Osteoblast (primary cell): ENCODE results near the gene TSPAN11. TPM values are rescaled to one million over a fixed set of nuclear protein-coding genes. Genes with fewer than 3 reads are reported as not detected.

Experiments used
- DNase-seq: peaks from one replicate; pipeline ENCODE4 v3.0.0; 2011; ENCODE audit warnings: low spot score, mixed read lengths; ENCODE audit not compliant: insufficient read length; ENCODE audit errors: missing footprints
- H2AFZ ChIP-seq: 2 replicates; pipeline ENCODE4 v1.6.0; 2011; ENCODE audit warnings: mild to moderate bottlenecking, low read length
- H3K27ac ChIP-seq: 2 replicates; pipeline ENCODE4 v1.5.1; 2011; ENCODE audit warnings: mild to moderate bottlenecking, low read depth, low read length, moderate library complexity
- H3K27me3 ChIP-seq: 2 replicates; pipeline ENCODE4 v1.6.0; 2012; ENCODE audit warnings: mild to moderate bottlenecking, control low read depth, inconsistent platforms, low read length, moderate library complexity; ENCODE audit not compliant: insufficient read depth
- H3K36me3 ChIP-seq: 2 replicates; pipeline ENCODE4 v1.5.1; 2011; ENCODE audit warnings: mild to moderate bottlenecking, low read length, control low read depth, moderate library complexity; ENCODE audit not compliant: insufficient read depth
- H3K4me1 ChIP-seq: 2 replicates; pipeline ENCODE4 v1.5.1; 2011; ENCODE audit warnings: mild to moderate bottlenecking, low read length, control low read depth, moderate library complexity; ENCODE audit not compliant: insufficient read depth
- H3K4me2 ChIP-seq: 2 replicates; pipeline ENCODE4 v1.6.0; 2011; ENCODE audit warnings: mild to moderate bottlenecking, low read length; ENCODE audit not compliant: insufficient read depth
- H3K4me3 ChIP-seq: fragments of 200-600 bp; sonication (generic); 3 replicates; pipeline ENCODE4 v1.5.1; 2012; ENCODE audit warnings: mild to moderate bottlenecking, low read length, inconsistent platforms; ENCODE audit not compliant: insufficient read depth
- H3K79me2 ChIP-seq: 2 replicates; pipeline ENCODE4 v1.6.0; 2012; ENCODE audit warnings: mild to moderate bottlenecking, low read length, control low read depth, inconsistent platforms; ENCODE audit not compliant: insufficient read depth
- H3K9me3 ChIP-seq: 2 replicates; pipeline ENCODE4 v1.5.1; 2011; ENCODE audit warnings: low read depth, low read length, control low read depth
- H4K20me1 ChIP-seq: 2 replicates; pipeline ENCODE4 v1.6.0; 2012; ENCODE audit warnings: mild to moderate bottlenecking, low read length, control low read depth; ENCODE audit not compliant: insufficient read depth
- CTCF ChIP-seq: IDR thresholded peaks from 2 replicates; pipeline ENCODE4 v1.5.1; 2011; ENCODE audit warnings: mild to moderate bottlenecking, low read depth, low read length, moderate library complexity; ENCODE audit errors: extremely low read depth
- total RNA-seq: library from RNA; depleted of rRNA; stranded (reverse); fragments of >200 nt; gene quantifications from 2 replicates; pipeline ENCODE4 v1.2.3, GENCODE V29; 2012

Gene TSPAN11
- total RNA-seq, 1 donor: 5.4 TPM

- Histone ChIP-seq H3K9me3 (no peaks in the 10 kb centered on the region), H3K27ac (no peak overlapping the region), H3K36me3 (no peaks in the 10 kb centered on the region), H3K27me3 (peaks cover 8% of the 10 kb centered on the region), H3K4me1 (no peaks in the 10 kb centered on the region), H3K4me2 (no peak overlapping the region), H3K4me3 (no peak overlapping the region), H2AFZ (no peak overlapping the region), H4K20me1 (no peaks in the 10 kb centered on the region), H3K79me2 (no peaks in the 10 kb centered on the region)
- no peak for DNase-seq
- no peak for TF ChIP-seq CTCF
Measured at GRCh38 chr12:31019561-31019960, 93.0 kb downstream of the TSPAN11 start.

GRCh38 chr12:31019976-31020375 is 93.4 kb downstream of the TSPAN11 start:
- Histone ChIP-seq H4K20me1 (no peaks in the 10 kb centered on the region), H3K27me3 (peaks cover 8% of the 10 kb centered on the region), H2AFZ (no peak overlapping the region), H3K27ac (no peak overlapping the region), H3K4me1 (no peaks in the 10 kb centered on the region), H3K36me3 (no peaks in the 10 kb centered on the region), H3K4me2 (no peak overlapping the region), H3K79me2 (no peaks in the 10 kb centered on the region), H3K4me3 (no peak overlapping the region), H3K9me3 (no peaks in the 10 kb centered on the region)
- TF ChIP-seq CTCF: no peak
- DNase-seq: no peak

- Histone ChIP-seq H2AFZ (no peak overlapping the region), H3K27ac (no peak overlapping the region), H3K4me3 (no peak overlapping the region), H3K4me1 (no peaks in the 10 kb centered on the region), H3K36me3 (no peaks in the 10 kb centered on the region), H3K27me3 (peaks cover 8% of the 10 kb centered on the region), H3K79me2 (no peaks in the 10 kb centered on the region), H3K4me2 (no peak overlapping the region), H4K20me1 (no peaks in the 10 kb centered on the region), H3K9me3 (no peaks in the 10 kb centered on the region)
- no peak for DNase-seq
- TF ChIP-seq CTCF: no peak
Measured at GRCh38 chr12:31020385-31021166, 94.0 kb downstream of the TSPAN11 start.

GRCh38 chr12:31021181-31021580 is 94.6 kb downstream of the TSPAN11 start:
- no peak for TF ChIP-seq CTCF
- Histone ChIP-seq H2AFZ (no peak overlapping the region), H3K79me2 (no peaks in the 10 kb centered on the region), H3K27ac (no peak overlapping the region), H3K4me3 (no peak overlapping the region), H3K9me3 (no peaks in the 10 kb centered on the region), H3K4me1 (no peaks in the 10 kb centered on the region), H3K36me3 (no peaks in the 10 kb centered on the region), H3K27me3 (peaks cover 8% of the 10 kb centered on the region), H4K20me1 (no peaks in the 10 kb centered on the region), H3K4me2 (no peak overlapping the region)
- DNase-seq: no peak
